ENCODE data around the gene FARS2.
"Not testable (repeated sequence)": the region's sequence is repeated elsewhere in the genome, so short reads cannot be mapped to it uniquely, and the experiment has no call there.

DNA sequence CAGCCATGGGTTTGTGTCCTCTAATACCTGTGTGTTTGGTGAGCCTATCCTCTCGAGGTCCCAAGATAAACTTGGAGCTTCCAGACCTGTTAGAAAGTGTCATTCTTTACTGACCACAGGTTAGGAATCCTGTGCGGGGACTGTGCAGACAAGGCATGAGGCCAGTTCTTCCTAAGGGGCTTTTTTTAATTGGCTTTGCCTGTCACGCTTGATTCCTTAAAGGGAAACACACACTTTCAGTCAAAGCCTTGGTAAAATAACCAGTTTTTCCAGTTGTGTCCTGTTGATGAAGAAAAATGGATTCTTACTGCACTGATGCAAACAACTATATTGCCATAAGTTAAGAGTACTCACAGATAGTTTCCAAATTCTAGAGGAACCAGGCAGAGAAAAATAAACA is 303.4 kb downstream of the FARS2 start:
- TF ChIP-seq BHLHE40 (IDR thresholded peaks at IDR 0.05; ENCODE audit: borderline replicate concordance); FOXK2 (IDR thresholded peaks at IDR 0.05); PKNOX1 (IDR thresholded peaks at IDR 0.05); SP1 (IDR thresholded peaks at IDR 0.05); ZNF384 (IDR thresholded peaks at IDR 0.05); ARNT (IDR thresholded peaks at IDR 0.05); SUZ12 (IDR thresholded peaks at IDR 0.05): not testable (repeated sequence)
